Body of pancreas (tissue), 4 donors: ENCODE results near the gene PSMB5. TPM values are rescaled to one million over a fixed set of nuclear protein-coding genes. Genes with fewer than 3 reads are reported as not detected.
A peak's percentile ranks its signal among the peaks of the same experiment; 100 is the strongest.

ENCODE experiments used
- ATAC-seq: fragments of 150-250 bp; one replicate; pipeline ENCODE4 v1.9.1; 2016
- DNase-seq, 4 donors: peaks; one replicate each; pipeline ENCODE4 v3.0.0-alpha.2; 2019
- H3K27ac ChIP-seq, 4 donors: fragments of 200-600 bp; sonication (generic); 1 replicate in 3 of 4; 2 replicates in 1 of 4; pipeline versions ENCODE4 v1.5.1 to v1.6.1; 2016 to 2019; ENCODE audit warnings: mild to moderate bottlenecking in 1 of 4, mixed read lengths in 1 of 4, moderate library complexity in 1 of 4
- H3K27me3 ChIP-seq, 2 donors: fragments of 200-600 bp; sonication (generic); one replicate each; pipeline ENCODE4 v1.6.0; 2016; ENCODE audit warnings: mild to moderate bottlenecking in 1 of 2
- H3K36me3 ChIP-seq, 2 donors: fragments of 200-600 bp; sonication (generic); replicated peaks in 1 of 2; 2 replicates each; pipeline ENCODE4 v1.5.1; 2016; ENCODE audit warnings: low read depth in 2 of 2; ENCODE audit not compliant: insufficient read depth in 1 of 2
- H3K4me1 ChIP-seq: fragments of 200-600 bp; sonication (generic); one replicate; pipeline ENCODE4 v1.6.0; 2016
- H3K4me3 ChIP-seq, 2 donors: fragments of 200-600 bp; sonication (generic); 1 replicate in 1 of 2; 2 replicates in 1 of 2; pipeline ENCODE4 v1.5.1; 2016 to 2019
- H3K9me3 ChIP-seq, 3 donors: fragments of 200-600 bp; sonication (generic); 1 replicate in 2 of 3; 2 replicates in 1 of 3; pipeline ENCODE4 v1.5.1; 2016
- POLR2A ChIP-seq, 3 donors: fragments of 450-650 bp; IDR thresholded peaks; one replicate each; pipeline ENCODE4 v1.6.1; 2016; ENCODE audit warnings: antibody characterized with exemption in 3 of 3, mild to moderate bottlenecking in 2 of 3
- WGBS, 2 donors: methylation state at CpG; one replicate each; pipeline ENCODE4 v1.1.5; 2017; 5-methylcytosine and 5-hydroxymethylcytosine counted together
- intact Hi-C: fragments of 100-400 bp; cut with DNase I; formaldehyde crosslinking; loops from one replicate; pipeline ENCODE4 v1.15.1; 2023
- total RNA-seq, 2 donors: library from RNA; depleted of rRNA; stranded (reverse); fragments of >200 nt; gene quantifications; one replicate each; pipeline ENCODE4 v1.1.0, GENCODE V29; 2016
- TF ChIP-seq, protein P1 (sequence below), 7 experiments: fragments of 450-650 bp in 4 of 7; fragments of 200-600 bp in 3 of 7; sonication (generic) in 3 of 7; IDR thresholded peaks; one replicate each; pipeline ENCODE4 v1.5.1; 2016 to 2019; ENCODE audit warnings: antibody characterized with exemption in 7 of 7

PSMB5 gene
- total RNA-seq, 2 donors from 2014 or later, result 47.0 to 93.3 TPM

DNA sequence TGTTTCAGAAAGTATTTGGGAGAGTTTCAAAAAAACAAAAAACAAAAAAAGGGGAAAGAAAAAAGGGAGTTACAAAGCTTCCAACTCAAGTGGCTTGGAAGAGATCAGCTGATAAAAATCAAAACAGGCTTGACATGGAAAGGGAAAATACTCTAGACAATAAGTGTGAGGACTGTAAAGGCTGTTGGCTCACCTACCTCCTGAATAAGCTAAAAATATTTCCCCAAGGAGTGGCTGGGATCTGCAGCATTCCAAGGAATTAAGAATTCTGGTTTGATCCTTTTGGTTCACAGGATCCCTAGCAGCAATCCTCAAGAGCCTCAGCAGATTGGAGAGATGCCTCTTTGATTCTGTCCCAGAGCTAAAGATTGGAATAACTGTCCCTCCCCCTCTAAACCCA lies 41.2 kb downstream of the PSMB5 start:
- DNase-seq (no peak), ATAC-seq (no peak)
- no peak overlapping the region for H3K27ac ChIP-seq
- H3K9me3 ChIP-seq, result no peaks in the 10 kb centered on the region
- H3K4me3 ChIP-seq, result no peak overlapping the region
- H3K27me3 ChIP-seq, result no peaks in the 10 kb centered on the region
- peaks cover 5% of the 10 kb centered on the region for H3K4me1 ChIP-seq
- no peaks in the 10 kb centered on the region for H3K36me3 ChIP-seq
- intact Hi-C loops, result no loop called here
- TF ChIP-seq, protein P1, sequence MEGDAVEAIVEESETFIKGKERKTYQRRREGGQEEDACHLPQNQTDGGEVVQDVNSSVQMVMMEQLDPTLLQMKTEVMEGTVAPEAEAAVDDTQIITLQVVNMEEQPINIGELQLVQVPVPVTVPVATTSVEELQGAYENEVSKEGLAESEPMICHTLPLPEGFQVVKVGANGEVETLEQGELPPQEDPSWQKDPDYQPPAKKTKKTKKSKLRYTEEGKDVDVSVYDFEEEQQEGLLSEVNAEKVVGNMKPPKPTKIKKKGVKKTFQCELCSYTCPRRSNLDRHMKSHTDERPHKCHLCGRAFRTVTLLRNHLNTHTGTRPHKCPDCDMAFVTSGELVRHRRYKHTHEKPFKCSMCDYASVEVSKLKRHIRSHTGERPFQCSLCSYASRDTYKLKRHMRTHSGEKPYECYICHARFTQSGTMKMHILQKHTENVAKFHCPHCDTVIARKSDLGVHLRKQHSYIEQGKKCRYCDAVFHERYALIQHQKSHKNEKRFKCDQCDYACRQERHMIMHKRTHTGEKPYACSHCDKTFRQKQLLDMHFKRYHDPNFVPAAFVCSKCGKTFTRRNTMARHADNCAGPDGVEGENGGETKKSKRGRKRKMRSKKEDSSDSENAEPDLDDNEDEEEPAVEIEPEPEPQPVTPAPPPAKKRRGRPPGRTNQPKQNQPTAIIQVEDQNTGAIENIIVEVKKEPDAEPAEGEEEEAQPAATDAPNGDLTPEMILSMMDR (IDR thresholded peaks at IDR 0.05), result no peak
- TF ChIP-seq POLR2A (IDR thresholded peaks at IDR 0.05), result no peak

DNA sequence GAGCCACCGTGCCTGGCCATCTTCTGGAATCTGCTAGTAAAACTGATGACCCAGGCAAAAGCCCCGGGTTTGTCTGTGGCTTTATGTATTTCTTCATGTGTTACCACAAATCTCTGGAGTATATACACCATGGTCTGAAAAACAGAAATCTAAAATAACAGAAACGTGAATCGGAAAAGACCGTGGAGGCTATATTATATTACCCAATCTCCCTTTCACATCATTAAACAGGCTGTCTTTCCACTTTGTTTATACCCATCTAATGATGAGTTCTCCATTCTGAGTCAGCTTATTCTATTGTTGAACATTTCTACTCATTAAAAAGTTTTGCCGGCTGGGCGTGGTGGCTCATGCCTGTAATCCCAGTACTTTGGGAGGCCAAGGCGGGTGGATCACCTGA lies 42.8 kb downstream of the PSMB5 start:
- Histone ChIP-seq H3K4me1 (peaks cover 5% of the 10 kb centered on the region), H3K36me3 (no peaks in the 10 kb centered on the region), H3K9me3 (no peaks in the 10 kb centered on the region), H3K27ac (no peak overlapping the region), H3K4me3 (no peak overlapping the region), H3K27me3 (no peaks in the 10 kb centered on the region)
- no peak for DNase-seq
- WGBS, 2 donors, result 89 to 91% methylated on average over 8 of the region's 8 CpGs
- TF ChIP-seq, protein P1 (IDR thresholded peaks at IDR 0.05), result no peak
- no peak for TF ChIP-seq POLR2A (IDR thresholded peaks at IDR 0.05)
- intact Hi-C loops, result no loop called here
- no peak for ATAC-seq

DNA sequence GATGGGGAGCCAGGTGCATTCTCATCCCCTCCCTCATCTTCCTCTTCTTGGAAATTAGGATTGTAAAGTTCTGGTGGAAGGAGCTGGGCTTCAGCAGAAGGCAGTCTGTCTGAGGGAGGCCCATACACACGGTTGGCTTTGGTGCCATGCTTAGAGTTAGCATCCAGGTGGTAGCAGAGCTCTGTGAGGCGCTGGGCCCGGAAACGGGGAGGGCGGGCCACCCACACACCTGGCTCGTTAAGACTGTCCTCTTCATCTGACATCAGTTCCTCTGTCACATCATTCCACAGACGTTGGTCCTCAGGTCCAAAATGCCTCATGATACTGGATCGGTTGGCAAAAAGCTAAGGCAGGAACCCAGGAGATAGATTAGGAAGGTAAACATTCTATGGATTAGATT lies 47.4 kb downstream of the PSMB5 start:
- intact Hi-C loops, result loop anchor here (5.0 kb wide), 1 partner anchor 70 kb away; the partner anchor contains the start of gene CDH24
- H3K4me1 ChIP-seq, result peaks cover 9% of the 10 kb centered on the region
- ATAC-seq, result no peak
- no peak overlapping the region for H3K27ac ChIP-seq
- no peaks in the 10 kb centered on the region for H3K36me3 ChIP-seq
- no peak overlapping the region for H3K4me3 ChIP-seq
- no peaks in the 10 kb centered on the region for H3K27me3 ChIP-seq
- DNase-seq, result no peak
- 72 to 81% methylated on average over 8 of the region's 8 CpGs for WGBS, 2 donors
- H3K9me3 ChIP-seq, result no peaks in the 10 kb centered on the region
- no peak for TF ChIP-seq POLR2A (IDR thresholded peaks at IDR 0.05)
- TF ChIP-seq, protein P1 (IDR thresholded peaks at IDR 0.05), result no peak

DNA sequence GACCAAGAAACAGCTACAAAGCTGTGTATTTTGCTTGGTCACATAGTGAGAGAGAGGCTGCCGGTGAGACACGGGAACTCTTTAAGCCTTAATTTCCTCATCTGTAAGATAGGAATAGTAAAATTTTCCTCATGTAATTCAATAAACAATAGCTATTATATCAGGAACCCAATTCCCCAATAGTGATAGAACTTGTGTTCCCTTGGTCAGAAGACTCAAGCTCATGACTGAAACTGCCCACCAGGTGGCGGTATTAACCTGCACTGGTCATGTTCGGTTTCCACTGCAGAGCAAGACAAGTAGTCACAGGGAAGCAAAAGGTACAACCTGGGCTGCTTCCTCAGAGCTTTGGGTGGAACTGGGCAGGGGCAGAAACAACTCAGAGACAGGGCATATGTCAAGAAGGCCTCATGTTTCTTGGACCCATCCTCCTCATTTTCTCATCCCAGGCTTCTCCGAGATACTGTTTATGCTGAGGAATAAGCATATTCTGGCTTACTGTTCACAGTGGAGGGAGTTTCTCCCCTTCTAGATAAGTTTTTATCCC lies 48.1 kb downstream of the PSMB5 start:
- H3K36me3 ChIP-seq, result no peaks in the 10 kb centered on the region
- H3K27me3 ChIP-seq, result no peaks in the 10 kb centered on the region
- H3K9me3 ChIP-seq, result no peaks in the 10 kb centered on the region
- TF ChIP-seq, protein P1 (IDR thresholded peaks at IDR 0.05), result peak; percentile 88 to 95 (median 89)
- TF ChIP-seq POLR2A (IDR thresholded peaks at IDR 0.05), result no peak
- no peak overlapping the region for H3K27ac ChIP-seq
- intact Hi-C loops, result loop anchor here (5.0 kb wide), 1 partner anchor 71 kb away; the partner anchor contains the start of gene CDH24
- ATAC-seq, result peak; percentile 59
- no peak overlapping the region for H3K4me3 ChIP-seq
- peak; percentile 91 to 94 (median 92) for DNase-seq
- H3K4me1 ChIP-seq, result peaks cover 16% of the 10 kb centered on the region
- 19 to 23% methylated on average over 5 of the region's 5 CpGs for WGBS, 2 donors

DNA sequence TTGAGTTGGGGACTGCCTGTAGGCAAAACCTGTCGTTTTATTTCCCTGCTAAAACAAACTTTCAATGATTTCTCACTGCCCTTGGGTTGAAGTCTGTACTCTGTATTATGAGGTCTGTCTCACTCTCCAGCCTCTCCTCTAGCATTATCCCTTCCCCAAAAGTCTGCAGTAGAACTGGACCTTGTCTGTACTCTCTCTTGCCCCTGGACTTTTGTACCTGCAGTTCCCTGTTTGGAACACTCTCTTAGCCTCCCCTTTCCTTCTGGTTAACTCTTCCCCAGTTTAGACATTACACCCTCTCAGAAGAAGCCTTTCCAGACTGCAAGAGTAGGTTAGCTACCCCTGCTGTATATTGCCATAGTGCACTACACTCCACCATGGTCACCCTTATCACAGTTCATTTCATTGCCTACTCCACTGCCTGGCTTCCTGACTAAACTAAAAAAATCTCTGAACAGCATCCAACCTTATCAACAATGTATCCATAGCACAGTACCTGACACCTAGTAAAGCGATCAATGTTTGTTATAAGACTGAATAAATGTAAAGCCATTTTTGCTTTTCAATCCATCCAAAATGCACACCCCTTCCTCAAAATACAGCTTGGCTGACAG lies 48.7 kb downstream of the PSMB5 start:
- ATAC-seq (no peak), DNase-seq (no peak)
- 29 to 41% methylated on average over 2 of the region's 2 CpGs for WGBS, 2 donors
- Histone ChIP-seq H3K9me3 (no peaks in the 10 kb centered on the region), H3K4me1 (peaks cover 22% of the 10 kb centered on the region), H3K36me3 (no peaks in the 10 kb centered on the region), H3K4me3 (no peak overlapping the region), H3K27me3 (no peaks in the 10 kb centered on the region), H3K27ac (no peak overlapping the region)
- intact Hi-C loops, result loop anchor here (5.0 kb wide), 1 partner anchor 71 kb away; the partner anchor contains the start of gene CDH24
- TF ChIP-seq POLR2A (IDR thresholded peaks at IDR 0.05), result no peak
- TF ChIP-seq, protein P1 (IDR thresholded peaks at IDR 0.05), result no peak
